Activated gamma-delta T cell (primary cell): ENCODE results near the gene BICDL2.

Experiments
- DNase-seq: peaks from one replicate; lab custom pipeline; 2025; lab: John Stamatoyannopoulos, UW

Gene BICDL2

GRCh38 chr16:3046641-3047386 is 10.1 kb upstream of the BICDL2 start:
- DNase-seq: no peak

GRCh38 chr16:3045758-3046640 is 9.3 kb upstream of the BICDL2 start, which contains the start of gene MMP25:
Gene MMP25 (plus strand): TSS chr16:3046561. CDS start chr16:3046918, 357 bp downstream.
- no peak for DNase-seq

GRCh38 chr16:3044708-3045107 is 8.0 kb upstream of the BICDL2 start:
- no peak for DNase-seq

- DNase-seq: no peak
Measured at GRCh38 chr16:3042376-3042775, 5.6 kb upstream of the BICDL2 start.

DNA sequence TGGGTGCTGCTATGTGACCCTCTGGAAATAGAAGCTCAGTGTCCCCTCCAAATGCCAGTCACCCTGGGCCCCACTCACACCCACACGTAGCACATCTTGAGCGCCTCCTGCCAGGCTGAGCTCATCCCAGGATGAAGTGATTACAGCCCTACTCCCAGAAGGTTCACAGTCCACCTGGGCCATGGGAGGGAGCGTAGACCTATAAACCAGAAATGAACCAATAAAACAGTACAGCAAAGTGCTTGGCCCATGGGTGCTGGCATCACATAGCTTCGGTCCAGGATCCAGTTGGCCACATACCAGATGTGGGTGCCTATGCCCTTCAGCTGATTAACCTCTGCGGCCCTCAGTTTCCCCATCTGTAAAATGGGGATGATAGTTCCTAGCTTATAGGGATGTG is 2.2 kb upstream of the BICDL2 start:
- no peak for DNase-seq

DNA sequence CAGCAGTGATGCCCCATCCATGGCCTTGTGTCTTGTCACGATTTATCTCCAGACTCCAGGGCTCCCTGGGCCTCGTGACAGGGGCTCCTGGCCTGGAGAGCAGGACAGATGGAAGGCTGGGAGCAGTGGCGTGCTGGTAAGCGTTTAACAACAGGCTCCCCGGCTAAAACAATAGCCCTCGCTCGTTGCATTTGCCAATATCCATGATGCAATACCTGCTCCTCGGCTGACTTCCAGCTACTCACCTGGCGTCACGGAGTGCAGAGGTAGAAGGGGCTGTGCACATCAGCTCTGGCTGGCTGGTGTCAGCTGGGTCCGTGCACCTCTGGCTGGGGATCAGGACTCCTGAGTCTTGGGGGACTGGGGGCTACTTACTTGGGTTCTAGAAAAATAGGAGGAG is 1.5 kb upstream of the BICDL2 start:
- no peak for DNase-seq

GRCh38 chr16:3035972-3036725 is 595 bp downstream of the BICDL2 start:
- no peak for DNase-seq

- DNase-seq: no peak
Measured at GRCh38 chr16:3035289-3035971, 1.3 kb downstream of the BICDL2 start.

DNA sequence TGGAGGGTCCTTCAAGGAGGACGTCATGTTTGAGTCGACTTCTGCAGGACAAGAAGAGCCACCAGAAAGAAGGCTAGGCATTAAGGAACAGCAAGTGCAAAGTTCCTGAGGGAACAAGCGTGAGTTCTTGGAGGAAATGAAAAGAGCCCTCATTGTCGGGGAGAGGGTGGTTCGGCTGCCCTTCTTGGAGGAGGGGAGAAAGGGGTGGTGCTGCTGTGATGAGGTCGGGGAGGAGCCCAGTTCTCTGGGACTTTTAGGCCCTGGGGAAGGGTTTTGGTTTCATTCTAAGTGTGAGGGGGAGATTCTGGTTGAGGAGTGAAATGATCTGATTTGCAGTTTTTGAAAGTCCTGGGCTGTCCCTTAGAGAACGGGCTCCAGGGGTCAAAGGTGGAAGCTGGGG is 4.1 kb downstream of the BICDL2 start:
- no peak for DNase-seq

DNA sequence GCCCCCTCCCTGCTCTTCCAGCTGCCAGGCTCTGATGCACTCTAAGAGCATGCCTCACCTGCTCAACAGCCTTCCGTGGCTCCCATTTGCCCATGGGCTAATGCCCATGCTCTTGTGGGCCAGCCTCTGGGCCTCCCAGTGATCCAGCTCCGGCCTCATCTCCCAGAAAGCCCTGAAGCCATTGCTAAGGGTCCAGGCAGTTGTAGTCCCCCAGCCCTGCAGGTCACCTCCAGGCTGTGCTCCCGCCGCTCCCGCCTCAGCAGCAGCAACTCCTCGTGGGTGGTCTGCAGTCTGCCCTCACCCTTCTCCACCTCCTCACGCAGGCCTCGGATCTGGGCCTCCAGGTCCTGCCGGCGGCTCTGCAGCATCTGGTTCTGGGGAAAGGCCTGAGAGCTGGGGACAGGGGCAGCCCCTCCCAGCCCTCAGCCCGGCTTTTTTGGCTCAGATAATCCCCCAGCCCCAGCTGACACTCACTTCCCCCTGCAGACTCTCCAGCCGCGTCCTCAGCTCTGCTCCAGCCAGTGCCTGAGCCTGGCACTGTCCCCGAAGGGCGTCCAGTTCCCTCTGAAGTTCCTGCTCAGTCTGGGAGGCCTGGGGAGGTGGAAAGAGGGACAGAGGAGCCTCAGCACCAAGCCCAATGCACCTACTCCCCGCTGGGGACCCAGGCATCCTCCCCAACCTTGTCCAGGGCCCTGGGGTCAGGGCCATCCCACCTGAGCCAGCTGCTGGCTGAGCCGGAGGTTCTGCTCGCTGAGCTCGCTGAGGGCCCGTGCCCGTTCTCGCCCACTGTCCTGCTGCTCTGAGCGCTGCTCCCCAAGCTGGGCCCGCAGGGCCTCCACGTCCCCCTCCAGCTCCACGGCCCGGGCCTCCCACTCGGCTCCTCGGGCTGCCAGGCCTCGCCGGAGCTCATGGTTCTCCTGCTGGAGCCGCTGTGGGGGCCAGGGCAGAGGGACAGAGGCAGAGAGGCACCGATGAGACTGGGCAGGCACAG is 6.2 kb downstream of the BICDL2 start:
- DNase-seq: no peak

- no peak for DNase-seq
Measured at GRCh38 chr16:3029491-3030221, 7.1 kb downstream of the BICDL2 start.

GRCh38 chr16:3028716-3029319 is 7.9 kb downstream of the BICDL2 start:
- no peak for DNase-seq

DNA sequence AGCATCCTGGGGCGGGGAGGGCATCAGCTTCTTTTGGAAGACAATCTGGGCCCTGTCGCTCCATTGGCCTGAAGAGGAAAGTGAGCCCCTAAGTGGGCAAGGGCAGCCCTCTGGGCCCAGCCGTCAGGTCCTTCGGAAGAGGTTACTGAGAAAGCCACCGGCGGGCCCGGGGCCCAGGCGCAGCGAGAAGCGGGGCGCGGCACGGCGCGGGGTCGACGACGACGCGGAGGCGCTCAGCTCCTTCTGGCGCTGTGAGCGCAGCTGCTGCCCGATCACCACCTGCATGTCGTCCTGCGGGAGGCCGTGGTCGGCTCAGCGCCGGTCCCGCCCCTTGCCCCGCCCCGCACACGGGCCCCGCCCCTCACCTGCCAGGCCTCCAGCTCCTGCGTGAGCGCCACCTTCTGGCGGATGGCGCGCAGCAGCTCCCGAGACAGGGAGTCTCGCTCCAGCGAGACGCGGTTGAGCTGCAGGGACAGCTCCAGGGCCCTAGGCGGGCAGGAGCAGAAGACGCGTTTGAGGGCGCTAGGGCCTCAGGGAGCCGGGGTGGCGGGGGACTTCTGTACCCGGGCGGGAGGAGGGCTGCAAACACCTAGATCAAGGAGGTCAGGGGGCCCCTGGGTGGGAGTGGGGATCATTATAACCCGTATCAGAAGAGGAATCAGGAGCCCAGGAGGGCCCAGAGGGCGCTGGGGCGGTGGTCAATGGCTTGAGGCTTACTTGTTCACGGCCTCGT is 8.6 kb downstream of the BICDL2 start:
- peak; percentile 74 for DNase-seq

GRCh38 chr16:3027489-3027795 is 9.3 kb downstream of the BICDL2 start:
- DNase-seq: no peak

DNA sequence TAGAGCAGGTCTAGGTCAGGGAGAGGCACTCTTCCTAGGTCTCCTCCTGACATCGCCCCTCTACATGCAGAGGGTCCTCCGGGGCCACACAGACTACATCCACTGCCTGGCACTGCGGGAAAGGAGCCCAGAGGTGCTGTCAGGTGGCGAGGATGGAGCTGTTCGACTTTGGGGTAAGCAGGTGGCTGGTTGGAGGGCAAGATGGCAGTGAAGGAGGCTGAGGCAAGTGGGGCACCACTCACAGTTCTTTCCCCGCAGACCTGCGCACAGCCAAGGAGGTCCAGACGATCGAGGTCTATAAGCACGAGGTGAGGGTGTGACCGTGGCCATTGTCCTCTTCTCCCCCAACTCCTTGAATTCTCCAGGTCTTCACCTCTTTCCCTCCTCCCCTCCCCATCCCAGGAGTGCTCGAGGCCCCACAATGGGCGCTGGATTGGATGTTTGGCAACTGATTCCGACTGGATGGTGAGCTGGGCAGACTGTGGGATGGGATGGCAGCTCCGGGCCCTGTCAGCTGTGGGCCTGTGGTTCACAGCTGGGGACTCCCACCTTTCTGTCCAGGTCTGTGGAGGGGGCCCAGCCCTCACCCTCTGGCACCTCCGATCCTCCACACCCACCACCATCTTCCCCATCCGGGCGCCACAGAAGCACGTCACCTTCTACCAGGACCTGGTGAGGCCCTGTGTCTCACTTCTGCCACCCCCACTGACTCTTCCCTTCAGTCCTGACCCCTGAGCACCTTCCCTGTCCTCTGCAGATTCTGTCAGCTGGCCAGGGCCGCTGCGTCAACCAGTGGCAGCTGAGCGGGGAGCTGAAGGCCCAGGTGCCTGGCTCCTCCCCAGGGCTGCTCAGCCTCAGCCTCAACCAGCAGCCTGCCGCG is 9.9 kb downstream of the BICDL2 start:
- DNase-seq: no peak

DNA sequence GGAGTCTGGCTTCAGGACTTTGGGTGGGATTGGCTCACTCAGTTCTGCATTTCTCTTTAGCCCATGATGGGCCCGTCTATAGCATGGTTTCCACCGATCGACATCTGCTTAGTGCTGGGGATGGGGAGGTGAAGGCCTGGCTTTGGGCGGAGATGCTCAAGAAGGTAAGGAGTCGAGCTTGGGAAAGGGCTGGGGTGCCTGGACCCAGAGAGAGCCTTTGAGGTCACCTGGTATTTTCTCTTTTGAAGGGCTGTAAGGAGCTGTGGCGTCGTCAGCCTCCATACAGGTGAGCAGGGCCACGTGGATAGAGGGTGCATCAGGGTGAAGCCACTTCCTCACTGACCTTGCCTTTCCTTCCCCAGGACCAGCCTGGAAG is 10.8 kb downstream of the BICDL2 start:
- no peak for DNase-seq

DNA sequence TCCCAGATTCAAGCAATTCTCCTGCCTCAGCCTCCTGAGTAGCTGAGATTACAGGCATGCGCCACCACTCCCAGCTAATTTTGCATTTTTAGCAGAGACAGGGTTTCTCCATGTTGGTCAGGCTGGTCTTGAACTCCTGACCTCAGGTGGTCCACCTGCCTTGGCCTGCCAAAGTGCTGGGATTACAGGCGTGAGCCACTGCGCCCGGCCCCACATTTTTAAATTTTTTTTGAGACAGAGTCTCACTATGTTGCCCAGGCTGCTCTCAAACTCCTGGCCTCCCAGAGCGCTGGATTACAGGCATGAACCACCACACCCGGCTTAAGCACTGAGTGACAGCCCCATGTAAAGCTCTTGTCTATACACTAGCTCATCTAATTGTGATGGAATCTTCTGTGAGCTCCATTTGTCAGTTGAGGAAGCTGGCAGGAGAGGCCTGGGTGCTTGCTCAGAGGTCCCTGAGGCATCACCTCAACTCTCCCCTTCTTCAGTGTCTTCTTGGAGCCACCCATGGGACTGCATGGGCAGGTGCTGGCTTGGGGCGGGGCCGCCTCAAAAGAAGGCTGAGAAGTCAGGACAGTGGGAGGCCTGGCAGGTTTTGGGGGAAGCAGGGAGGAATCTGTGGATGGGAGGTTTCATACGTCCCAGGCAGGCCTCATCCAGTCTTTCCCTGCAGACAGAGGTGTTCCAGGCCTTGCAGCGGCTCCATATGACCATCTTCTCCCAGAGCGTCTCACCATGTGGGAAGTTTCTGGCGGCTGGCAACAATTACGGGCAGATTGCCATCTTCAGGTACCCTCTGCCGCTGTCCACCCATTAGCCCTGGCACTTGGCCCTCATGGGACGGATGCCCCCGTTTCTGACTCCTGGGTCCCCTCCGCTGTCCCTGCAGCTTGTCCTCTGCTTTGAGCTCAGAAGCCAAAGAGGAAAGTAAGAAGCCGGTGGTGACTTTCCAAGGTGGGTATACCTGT is 11.4 kb downstream of the BICDL2 start:
- no peak for DNase-seq
